Endothelial cell of umbilical vein (primary cell): ENCODE measurements around the gene SLC9C1. TPM values are rescaled to one million over a fixed set of nuclear protein-coding genes. Genes with fewer than 3 reads are reported as not detected.

Experiments
- BruUV-seq: library from RNA; stranded (reverse); fragments of 400-500 nt; replicated peaks from 2 replicates; lab custom pipeline; 2021; lab: Mats Ljungman, UMichigan
- CTCF ChIA-PET: fragments of 300-600, 350-600 bp; sonication (Branson Sonifier 250); formaldehyde crosslinking; loops from one replicate; lab custom pipeline; 2021; ENCODE audit warnings: antibody characterized with exemption, inconsistent platforms; lab: Charles Lee
- POLR2A ChIA-PET: fragments of 300-600, 350-600 bp; sonication (Branson Sonifier 250); formaldehyde crosslinking; loops from one replicate; lab custom pipeline; 2021; ENCODE audit warnings: antibody characterized with exemption, inconsistent platforms; lab: Charles Lee
- DNase-seq: peaks from one replicate; pipeline ENCODE4 v3.0.0-alpha.2; 2011; ENCODE audit warnings: low read depth, low spot score
- FAIRE-seq: peaks from 2 replicates; lab custom pipeline; 2011; peaks lifted over from hg19 to GRCh38; lab: Jason Lieb, UNC
- H2AFZ ChIP-seq: 2 replicates; pipeline ENCODE4 v1.6.0; 2012; ENCODE audit warnings: low read depth, low read length, control low read depth, inconsistent platforms
- H3K27ac ChIP-seq: 2 replicates; pipeline ENCODE4 v1.5.1; 2011; ENCODE audit warnings: low read depth, mild to moderate bottlenecking, control low read depth, low read length, moderate library complexity; ENCODE audit not compliant: insufficient read depth
- H3K27me3 ChIP-seq, 2 experiments: 2 replicates each; pipeline versions ENCODE4 v1.6.0 to v1.6.1; 2011; ENCODE audit warnings: low read length in 2 of 2, mixed read lengths in 1 of 2; ENCODE audit not compliant: control insufficient read depth in 2 of 2, insufficient read depth in 2 of 2
- H3K36me3 ChIP-seq, 2 experiments: 2 replicates in 1 of 2; 3 replicates in 1 of 2; pipeline ENCODE4 v1.5.1; 2011; ENCODE audit warnings: low read length in 2 of 2, mild to moderate bottlenecking in 1 of 2, moderate library complexity in 1 of 2; ENCODE audit not compliant: control insufficient read depth in 2 of 2, insufficient read depth in 2 of 2; ENCODE audit errors: extremely low read depth in 1 of 2
- H3K4me1 ChIP-seq: 3 replicates; pipeline ENCODE4 v1.5.1; 2011; ENCODE audit warnings: mild to moderate bottlenecking, low read length; ENCODE audit not compliant: control insufficient read depth, insufficient read depth; ENCODE audit errors: extremely low read depth
- H3K4me2 ChIP-seq: 2 replicates; pipeline ENCODE4 v1.6.1; 2011; ENCODE audit warnings: low read length, control low read depth, mixed read lengths; ENCODE audit not compliant: insufficient read depth
- H3K4me3 ChIP-seq, 3 experiments: fragments of 200-600 bp in 1 of 3; sonication (generic), shearing (Covaris generic) in 1 of 3; replicated peaks in 1 of 3; 2 replicates each; pipeline ENCODE4 v1.5.1; 2011 to 2016; ENCODE audit warnings: control low read depth in 3 of 3, low read length in 3 of 3, mild to moderate bottlenecking in 2 of 3, inconsistent platforms in 1 of 3, low read depth in 1 of 3, moderate library complexity in 1 of 3; ENCODE audit not compliant: insufficient read depth in 1 of 3
- H3K79me2 ChIP-seq: 2 replicates; pipeline ENCODE4 v1.6.0; 2012; ENCODE audit warnings: low read length, inconsistent platforms; ENCODE audit not compliant: control insufficient read depth, insufficient read depth
- H3K9ac ChIP-seq: replicated peaks from 2 replicates; pipeline ENCODE3; 2011; ENCODE audit warnings: low read length, control low read depth; ENCODE audit not compliant: insufficient read depth; ENCODE audit errors: extremely low read depth
- H3K9me1 ChIP-seq: replicated peaks from 3 replicates; pipeline ENCODE4 v1.6.0; 2011; ENCODE audit warnings: mild to moderate bottlenecking, low read length; ENCODE audit not compliant: control insufficient read depth, insufficient read depth; ENCODE audit errors: extremely low read depth
- H3K9me3 ChIP-seq: replicated peaks from 2 replicates; pipeline ENCODE4 v1.5.1; 2012; ENCODE audit warnings: low read length, inconsistent platforms; ENCODE audit not compliant: control insufficient read depth, insufficient read depth
- H4K20me1 ChIP-seq: replicated peaks from 2 replicates; pipeline ENCODE3; 2011; ENCODE audit warnings: mild to moderate bottlenecking, low read length; ENCODE audit not compliant: control insufficient read depth, insufficient read depth; ENCODE audit errors: extremely low read depth
- GATA2 ChIP-seq: IDR thresholded peaks from 2 replicates; pipeline ENCODE4 v1.7.0; 2011; ENCODE audit warnings: low read depth, mild to moderate bottlenecking, moderate library complexity, mixed read lengths, low read length; ENCODE audit not compliant: insufficient read length, insufficient read depth
- JUN ChIP-seq: IDR thresholded peaks from 2 replicates; pipeline ENCODE4 v1.6.1; 2011; ENCODE audit warnings: borderline replicate concordance, low read depth; ENCODE audit not compliant: insufficient read length, insufficient read depth
- MAX ChIP-seq: IDR thresholded peaks from 2 replicates; pipeline ENCODE4 v1.6.1; 2011; ENCODE audit not compliant: insufficient read depth, insufficient read length
- MYC ChIP-seq: IDR thresholded peaks from one replicate; pipeline ENCODE4 v1.6.1; 2011; ENCODE audit warnings: mild to moderate bottlenecking, low read depth, low read length
- POLR2AphosphoS5 ChIP-seq: IDR thresholded peaks from 2 replicates; pipeline ENCODE4 v1.6.1; 2012; ENCODE audit warnings: low read depth, mild to moderate bottlenecking, control low read depth, low read length, moderate library complexity; ENCODE audit not compliant: insufficient read depth
- dilution Hi-C: fragments of 300-500 bp; cut with MboI; formaldehyde crosslinking; loops from one replicate; pipeline ENCODE4 v1.15.0; 2019; ENCODE audit warnings: low sequenced_read_pairs; ENCODE audit not compliant: extremely low pct_ligation_motif_present
- intact Hi-C: fragments of 100-400 bp; cut with micrococcal nuclease; formaldehyde crosslinking; loops from one replicate; pipeline ENCODE4 v1.10.0; 2022
- polyA plus RNA-seq, 4 experiments: library from polyadenylated mRNA; depleted of rRNA in 3 of 4; stranded (reverse) in 3 of 4; unstranded in 1 of 4; fragments of >200 nt; gene quantifications; 2 replicates each; pipeline versions ENCODE4 v1.2.1 to v1.2.3, GENCODE V29; 2011 to 2012; ENCODE audit warnings: missing spikeins in 1 of 4
- total RNA-seq: library from RNA; stranded (reverse); gene quantifications from 2 replicates; pipeline ENCODE4 v1.2.3, GENCODE V29; 2021
- TF ChIP-seq, protein P1 (sequence below), 2 donors: IDR thresholded peaks; 1 replicate in 1 of 2; 2 replicates in 1 of 2; pipeline ENCODE4 v1.5.1; 2011; ENCODE audit warnings: low read length in 2 of 2, mild to moderate bottlenecking in 2 of 2, moderate library complexity in 2 of 2, control low read depth in 1 of 2, inconsistent platforms in 1 of 2, low read depth in 1 of 2; ENCODE audit not compliant: insufficient read depth in 1 of 2; ENCODE audit errors: extremely low read depth in 1 of 2

The SLC9C1 gene
- total and polyA plus RNA-seq, 2 donors (not counting 3 experiments of a cell fraction or from before 2014, with no cell fraction given): not detected

- Histone ChIP-seq H3K27ac (no peak overlapping the region), H3K36me3 (no peaks in the 10 kb centered on the region), H3K4me1 (no peaks in the 10 kb centered on the region), H4K20me1 (no peaks in the 10 kb centered on the region), H2AFZ (no peak overlapping the region), H3K9me3 (no peaks in the 10 kb centered on the region), H3K79me2 (no peaks in the 10 kb centered on the region), H3K4me2 (no peak overlapping the region), H3K4me3 (no peak overlapping the region), H3K9ac (no peak overlapping the region), H3K27me3 (no peaks in the 10 kb centered on the region), H3K9me1 (no peaks in the 10 kb centered on the region)
- POLR2A ChIA-PET: no interaction called here
- dilution Hi-C loops: no loop called here
- CTCF ChIA-PET: no interaction called here
- TF ChIP-seq GATA2: no peak
- no peak for TF ChIP-seq JUN
- TF ChIP-seq, protein P1, sequence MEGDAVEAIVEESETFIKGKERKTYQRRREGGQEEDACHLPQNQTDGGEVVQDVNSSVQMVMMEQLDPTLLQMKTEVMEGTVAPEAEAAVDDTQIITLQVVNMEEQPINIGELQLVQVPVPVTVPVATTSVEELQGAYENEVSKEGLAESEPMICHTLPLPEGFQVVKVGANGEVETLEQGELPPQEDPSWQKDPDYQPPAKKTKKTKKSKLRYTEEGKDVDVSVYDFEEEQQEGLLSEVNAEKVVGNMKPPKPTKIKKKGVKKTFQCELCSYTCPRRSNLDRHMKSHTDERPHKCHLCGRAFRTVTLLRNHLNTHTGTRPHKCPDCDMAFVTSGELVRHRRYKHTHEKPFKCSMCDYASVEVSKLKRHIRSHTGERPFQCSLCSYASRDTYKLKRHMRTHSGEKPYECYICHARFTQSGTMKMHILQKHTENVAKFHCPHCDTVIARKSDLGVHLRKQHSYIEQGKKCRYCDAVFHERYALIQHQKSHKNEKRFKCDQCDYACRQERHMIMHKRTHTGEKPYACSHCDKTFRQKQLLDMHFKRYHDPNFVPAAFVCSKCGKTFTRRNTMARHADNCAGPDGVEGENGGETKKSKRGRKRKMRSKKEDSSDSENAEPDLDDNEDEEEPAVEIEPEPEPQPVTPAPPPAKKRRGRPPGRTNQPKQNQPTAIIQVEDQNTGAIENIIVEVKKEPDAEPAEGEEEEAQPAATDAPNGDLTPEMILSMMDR (IDR thresholded peaks at IDR 0.05; ENCODE audit: extremely low read depth in 1 of 2, insufficient read depth in 1 of 2, low read depth in 1 of 2, low read length in 2 of 2): no peak
- TF ChIP-seq POLR2AphosphoS5: no peak
- TF ChIP-seq MYC: no peak
- no peak for TF ChIP-seq MAX
- no peak for DNase-seq
- intact Hi-C loops: no loop called here
- BruUV-seq: no TSS peak
- no peak for FAIRE-seq
These were observed 96.9 kb downstream of the SLC9C1 start for GRCh38 chr3:112197131-112197530.
